HL-60 (cell line): Measurements from ENCODE around the gene NLGN1.

Source experiments
- DNase-seq, 2 experiments: peaks; one replicate each; pipeline ENCODE4 v3.0.0-alpha.2; 2010 to 2020; ENCODE audit warnings: low read depth in 1 of 2, low spot score in 1 of 2
- H3K27ac ChIP-seq: fragments of 250-450 bp; sonication (Bioruptor Pico); replicated peaks from 2 replicates; pipeline ENCODE4 v1.5.1; 2020; ENCODE audit warnings: mild to moderate bottlenecking, moderate library complexity
- H3K27me3 ChIP-seq: fragments of 250-450 bp; sonication (Bioruptor Pico); 2 replicates; pipeline ENCODE4 v1.5.1; 2021; ENCODE audit warnings: mild to moderate bottlenecking, moderate library complexity; ENCODE audit not compliant: insufficient read depth, poor library complexity, severe bottlenecking
- H3K4me3 ChIP-seq: replicated peaks from 2 replicates; pipeline ENCODE4 v1.5.1; 2011; ENCODE audit warnings: mild to moderate bottlenecking, control low read depth, low read length; ENCODE audit not compliant: insufficient read depth
- GABPA ChIP-seq: IDR thresholded peaks from 2 replicates; pipeline ENCODE4 v1.6.1; 2012; ENCODE audit warnings: low read depth
- POLR2AphosphoS5 ChIP-seq: IDR thresholded peaks from 2 replicates; pipeline ENCODE4 v1.6.1; 2012; ENCODE audit warnings: low read depth
- SPI1 ChIP-seq: IDR thresholded peaks from 2 replicates; pipeline ENCODE4 v1.6.1; 2012; ENCODE audit warnings: low read depth, mild to moderate bottlenecking, borderline replicate concordance
- TF ChIP-seq, protein P1 (sequence below): IDR thresholded peaks from one replicate; pipeline ENCODE4 v1.5.1; 2011; ENCODE audit warnings: low read length, control low read depth, inconsistent platforms; ENCODE audit not compliant: insufficient read depth
- TF ChIP-seq, protein P2 (sequence below): IDR thresholded peaks from 2 replicates; pipeline ENCODE4 v1.6.1; 2012; ENCODE audit warnings: low read depth; ENCODE audit not compliant: insufficient replicate concordance

The NLGN1 gene

DNA sequence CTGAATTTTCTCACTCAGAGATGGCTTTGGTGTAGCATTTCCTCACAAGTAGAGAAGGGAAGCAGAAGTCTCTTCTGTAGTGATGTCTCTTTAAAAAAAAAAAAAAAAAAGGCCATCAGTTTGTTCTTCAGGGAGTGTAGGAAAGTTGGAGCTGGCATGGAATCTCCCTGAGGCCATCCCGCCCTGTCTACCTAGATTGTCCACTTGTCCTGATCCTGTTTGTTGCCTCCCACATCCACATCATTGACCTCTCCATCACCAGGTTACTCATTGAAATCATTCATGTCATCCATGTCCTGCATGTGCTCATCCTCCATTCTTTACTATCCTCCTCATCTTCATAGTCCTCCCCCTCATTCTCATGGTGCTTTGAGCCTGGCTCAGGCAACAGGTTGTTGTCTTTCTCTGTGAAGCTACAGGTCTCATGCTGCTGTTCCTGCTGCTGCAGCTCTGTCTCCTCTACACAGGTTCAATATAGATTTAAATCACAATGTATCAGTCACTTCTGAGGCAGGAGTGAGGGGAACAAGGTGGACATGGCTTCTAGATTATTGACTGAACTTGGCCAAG, 905.3 kb downstream of the NLGN1 start:
- Histone ChIP-seq H3K27me3 (no peaks in the 10 kb centered on the region), H3K4me3 (no peak overlapping the region), H3K27ac (no peak overlapping the region)
- TF ChIP-seq, protein P1, sequence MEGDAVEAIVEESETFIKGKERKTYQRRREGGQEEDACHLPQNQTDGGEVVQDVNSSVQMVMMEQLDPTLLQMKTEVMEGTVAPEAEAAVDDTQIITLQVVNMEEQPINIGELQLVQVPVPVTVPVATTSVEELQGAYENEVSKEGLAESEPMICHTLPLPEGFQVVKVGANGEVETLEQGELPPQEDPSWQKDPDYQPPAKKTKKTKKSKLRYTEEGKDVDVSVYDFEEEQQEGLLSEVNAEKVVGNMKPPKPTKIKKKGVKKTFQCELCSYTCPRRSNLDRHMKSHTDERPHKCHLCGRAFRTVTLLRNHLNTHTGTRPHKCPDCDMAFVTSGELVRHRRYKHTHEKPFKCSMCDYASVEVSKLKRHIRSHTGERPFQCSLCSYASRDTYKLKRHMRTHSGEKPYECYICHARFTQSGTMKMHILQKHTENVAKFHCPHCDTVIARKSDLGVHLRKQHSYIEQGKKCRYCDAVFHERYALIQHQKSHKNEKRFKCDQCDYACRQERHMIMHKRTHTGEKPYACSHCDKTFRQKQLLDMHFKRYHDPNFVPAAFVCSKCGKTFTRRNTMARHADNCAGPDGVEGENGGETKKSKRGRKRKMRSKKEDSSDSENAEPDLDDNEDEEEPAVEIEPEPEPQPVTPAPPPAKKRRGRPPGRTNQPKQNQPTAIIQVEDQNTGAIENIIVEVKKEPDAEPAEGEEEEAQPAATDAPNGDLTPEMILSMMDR: no peak
- TF ChIP-seq POLR2AphosphoS5 (no peak), GABPA (no peak)
- TF ChIP-seq, protein P2, sequence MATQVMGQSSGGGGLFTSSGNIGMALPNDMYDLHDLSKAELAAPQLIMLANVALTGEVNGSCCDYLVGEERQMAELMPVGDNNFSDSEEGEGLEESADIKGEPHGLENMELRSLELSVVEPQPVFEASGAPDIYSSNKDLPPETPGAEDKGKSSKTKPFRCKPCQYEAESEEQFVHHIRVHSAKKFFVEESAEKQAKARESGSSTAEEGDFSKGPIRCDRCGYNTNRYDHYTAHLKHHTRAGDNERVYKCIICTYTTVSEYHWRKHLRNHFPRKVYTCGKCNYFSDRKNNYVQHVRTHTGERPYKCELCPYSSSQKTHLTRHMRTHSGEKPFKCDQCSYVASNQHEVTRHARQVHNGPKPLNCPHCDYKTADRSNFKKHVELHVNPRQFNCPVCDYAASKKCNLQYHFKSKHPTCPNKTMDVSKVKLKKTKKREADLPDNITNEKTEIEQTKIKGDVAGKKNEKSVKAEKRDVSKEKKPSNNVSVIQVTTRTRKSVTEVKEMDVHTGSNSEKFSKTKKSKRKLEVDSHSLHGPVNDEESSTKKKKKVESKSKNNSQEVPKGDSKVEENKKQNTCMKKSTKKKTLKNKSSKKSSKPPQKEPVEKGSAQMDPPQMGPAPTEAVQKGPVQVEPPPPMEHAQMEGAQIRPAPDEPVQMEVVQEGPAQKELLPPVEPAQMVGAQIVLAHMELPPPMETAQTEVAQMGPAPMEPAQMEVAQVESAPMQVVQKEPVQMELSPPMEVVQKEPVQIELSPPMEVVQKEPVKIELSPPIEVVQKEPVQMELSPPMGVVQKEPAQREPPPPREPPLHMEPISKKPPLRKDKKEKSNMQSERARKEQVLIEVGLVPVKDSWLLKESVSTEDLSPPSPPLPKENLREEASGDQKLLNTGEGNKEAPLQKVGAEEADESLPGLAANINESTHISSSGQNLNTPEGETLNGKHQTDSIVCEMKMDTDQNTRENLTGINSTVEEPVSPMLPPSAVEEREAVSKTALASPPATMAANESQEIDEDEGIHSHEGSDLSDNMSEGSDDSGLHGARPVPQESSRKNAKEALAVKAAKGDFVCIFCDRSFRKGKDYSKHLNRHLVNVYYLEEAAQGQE: no peak
- no peak for DNase-seq

DNA sequence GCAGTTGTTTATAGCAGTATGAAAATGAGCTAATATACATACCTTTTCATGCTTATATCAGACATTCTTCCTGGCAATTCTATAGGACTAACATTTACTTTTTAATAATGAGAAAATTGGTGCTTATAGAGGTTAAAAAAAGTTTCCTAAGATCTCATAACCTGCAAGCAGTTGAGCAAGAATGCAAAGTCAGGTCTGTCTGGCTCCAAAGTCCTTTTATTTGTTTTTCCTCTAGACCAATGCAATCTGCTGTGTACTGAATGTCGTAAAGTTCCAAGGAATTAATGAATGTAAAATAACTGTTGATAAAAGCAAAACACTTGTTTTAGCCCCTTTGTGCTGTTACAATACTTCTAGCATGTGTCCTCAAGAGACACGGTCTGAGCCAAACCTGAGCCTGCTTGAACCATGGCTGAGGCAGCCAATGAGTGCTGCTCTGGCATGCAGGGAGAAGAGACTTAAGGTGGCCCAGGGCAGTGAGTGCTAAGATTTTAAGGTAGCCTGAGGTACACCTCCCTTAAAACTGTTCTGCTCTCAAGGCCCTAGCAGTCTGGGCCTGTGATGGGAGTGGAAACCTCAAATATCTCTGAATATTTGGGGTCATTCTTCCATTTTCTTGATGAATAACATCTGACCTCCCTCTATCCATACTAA, 906.5 kb downstream of the NLGN1 start:
- Histone ChIP-seq H3K27ac (no peak overlapping the region), H3K4me3 (no peak overlapping the region), H3K27me3 (no peaks in the 10 kb centered on the region)
- no peak for DNase-seq
- TF ChIP-seq, protein P2: no peak
- TF ChIP-seq GABPA (no peak), POLR2AphosphoS5 (no peak), SPI1 (no peak)
- TF ChIP-seq, protein P1: no peak

DNA sequence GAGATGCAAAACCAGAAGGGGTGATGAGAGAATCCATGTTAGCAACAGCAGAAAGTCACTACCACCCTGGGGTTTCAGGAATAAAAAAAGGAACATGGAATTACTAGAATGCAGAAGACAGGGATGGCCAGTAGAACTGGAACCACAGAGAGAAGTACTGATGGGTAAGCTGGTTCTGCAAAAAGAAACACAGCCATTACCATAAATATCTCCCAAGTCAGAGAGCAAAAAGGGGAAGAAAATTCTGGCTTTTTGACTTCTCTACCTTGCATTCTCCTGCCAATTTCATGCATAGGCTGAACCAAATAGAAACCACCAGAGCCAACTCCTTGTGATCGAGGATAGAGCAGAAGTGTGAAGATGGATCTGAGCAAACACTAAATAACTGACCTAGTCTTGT, 911.2 kb downstream of the NLGN1 start:
- no peak overlapping the region for H3K27ac ChIP-seq
- DNase-seq: no peak
- no peak overlapping the region for H3K4me3 ChIP-seq
- no peaks in the 10 kb centered on the region for H3K27me3 ChIP-seq
- TF ChIP-seq, protein P1: no peak
- no peak for TF ChIP-seq GABPA
- TF ChIP-seq SPI1: no peak
- TF ChIP-seq, protein P2: no peak
- no peak for TF ChIP-seq POLR2AphosphoS5
